Uterus (tissue), 4 donors: ENCODE measurements around the gene TSPAN6. TPM values are rescaled to one million over a fixed set of nuclear protein-coding genes. Genes with fewer than 3 reads are reported as not detected.

ENCODE experiments used
- DNase-seq, 2 donors: peaks; one replicate each; pipeline ENCODE4 v3.0.0-alpha.2; 2019 to 2020
- H3K27ac ChIP-seq, 2 donors: fragments of 200-600 bp; sonication (generic); 1 replicate in 1 of 2; 2 replicates in 1 of 2; pipeline ENCODE4 v1.5.1; 2016 to 2018
- H3K27me3 ChIP-seq, 2 donors: fragments of 200-600 bp; sonication (generic); one replicate each; pipeline ENCODE4 v1.5.1; 2018 to 2019; ENCODE audit warnings: control low read depth in 1 of 2
- H3K36me3 ChIP-seq, 2 donors: fragments of 200-600 bp; sonication (generic); one replicate each; pipeline ENCODE4 v1.5.1; 2019; ENCODE audit warnings: control low read depth in 1 of 2
- H3K4me1 ChIP-seq, 2 donors: fragments of 200-600 bp; sonication (generic); one replicate each; pipeline ENCODE4 v1.5.1; 2018 to 2019; ENCODE audit warnings: control low read depth in 1 of 2
- H3K4me3 ChIP-seq, 2 donors: fragments of 200-600 bp; sonication (generic); 1 replicate in 1 of 2; 2 replicates in 1 of 2; pipeline ENCODE4 v1.5.1; 2018 to 2019; ENCODE audit warnings: mild to moderate bottlenecking in 1 of 2
- H3K9me3 ChIP-seq, 2 donors: fragments of 200-600 bp; sonication (generic); one replicate each; pipeline ENCODE4 v1.5.1; 2019; ENCODE audit warnings: control low read depth in 1 of 2
- CTCF ChIP-seq, 4 experiments: fragments of 200-600 bp in 2 of 4; fragments of 450-650 bp in 2 of 4; sonication (generic) in 2 of 4; IDR thresholded peaks; one replicate each; pipeline ENCODE4 v1.5.1; 2016 to 2019; ENCODE audit warnings: antibody characterized with exemption in 4 of 4, mild to moderate bottlenecking in 2 of 4, moderate library complexity in 1 of 4
- POLR2A ChIP-seq, 2 donors: fragments of 450-650 bp; IDR thresholded peaks; one replicate each; pipeline ENCODE4 v1.6.1; 2016; ENCODE audit warnings: antibody characterized with exemption in 2 of 2, mild to moderate bottlenecking in 1 of 2, moderate library complexity in 1 of 2
- intact Hi-C: fragments of 100-400 bp; cut with DNase I; formaldehyde crosslinking; loops from one replicate; pipeline ENCODE4 v1.15.1; 2023; ENCODE audit warnings: low total_unique reads
- total RNA-seq, 4 donors: library from RNA; depleted of rRNA in 3 of 4; stranded (reverse); fragments of >200 nt in 3 of 4; gene quantifications; one replicate each; pipeline versions ENCODE4 v1.1.0 to v1.2.4, GENCODE V29; 2014 to 2023
- donor health status: DM: yes; HTN: yes; CAD: no.

TSPAN6 gene
- total RNA-seq, result 10 to 100 TPM; 22.3 to 74.8 (median 27.5) TPM

- DNase-seq, result peak; percentile 81 to 83
Observed at GRCh38 chrX:100636321-100636991, at the start of gene TSPAN6. TSPAN6 (minus strand) TSS chrX:100636806; CDS start chrX:100636694, 112 bp downstream.

GRCh38 chrX:100685997-100686305 lies 49.3 kb upstream of the TSPAN6 start:
- Histone ChIP-seq H3K4me3 (no peak overlapping the region), H3K36me3 (no peaks in the 10 kb centered on the region), H3K4me1 (no peaks in the 10 kb centered on the region), H3K27ac (peak overlapping the region; percentile 45 to 57), H3K9me3 (no peaks in the 10 kb centered on the region), H3K27me3 (no peaks in the 10 kb centered on the region)
- intact Hi-C loops, result loop anchor here (5.0 kb wide), 1 partner anchor 81 kb away; no protein-coding TSS in a partner anchor
- TF ChIP-seq POLR2A (IDR thresholded peaks at IDR 0.05) (no peak), CTCF (IDR thresholded peaks at IDR 0.05) (no peak)
- DNase-seq, result no peak

More at GRCh38 chrX:100636321-100636991, at the start of gene TSPAN6:
- Histone ChIP-seq H3K27me3 (no peaks in the 10 kb centered on the region), H3K4me3 (peak within 1 kb of the TSS; percentile 38 to 52), H3K9me3 (no peaks in the 10 kb centered on the region), H3K36me3 (no peaks in the 10 kb centered on the region), H3K27ac (peak within 1 kb of the TSS; percentile 79 to 82), H3K4me1 (no peaks in the 10 kb centered on the region)
- TF ChIP-seq CTCF (IDR thresholded peaks at IDR 0.05) (peak; percentile 39 to 50 (median 44)), POLR2A (IDR thresholded peaks at IDR 0.05) (peak in 1 of 2 donors; percentile 15)
- intact Hi-C loops, result no loop called here

GRCh38 chrX:100685284-100685996 lies 48.8 kb upstream of the TSPAN6 start:
- H3K27me3 ChIP-seq, result no peaks in the 10 kb centered on the region
- H3K4me1 ChIP-seq, result no peaks in the 10 kb centered on the region
- TF ChIP-seq CTCF (IDR thresholded peaks at IDR 0.05) (peak; percentile 71 to 97 (median 88)), POLR2A (IDR thresholded peaks at IDR 0.05) (no peak)
- H3K27ac ChIP-seq, result peak overlapping the region; percentile 45 to 57
- peak; percentile 58 to 82 for DNase-seq
- H3K9me3 ChIP-seq, result no peaks in the 10 kb centered on the region
- no peaks in the 10 kb centered on the region for H3K36me3 ChIP-seq
- intact Hi-C loops, result loop anchor here (5.0 kb wide), 1 partner anchor 82 kb away; no protein-coding TSS in a partner anchor
- no peak overlapping the region for H3K4me3 ChIP-seq

- Histone ChIP-seq H3K27me3 (no peaks in the 10 kb centered on the region), H3K9me3 (no peaks in the 10 kb centered on the region), H3K36me3 (no peaks in the 10 kb centered on the region), H3K4me3 (no peak overlapping the region), H3K4me1 (no peaks in the 10 kb centered on the region), H3K27ac (no peak overlapping the region)
- intact Hi-C loops, result no loop called here
- no peak for DNase-seq
- no peak for TF ChIP-seq CTCF (IDR thresholded peaks at IDR 0.05)
- TF ChIP-seq POLR2A (IDR thresholded peaks at IDR 0.05), result no peak
Observed at GRCh38 chrX:100682939-100683338, 46.3 kb upstream of the TSPAN6 start.

- Histone ChIP-seq H3K4me1 (no peaks in the 10 kb centered on the region), H3K4me3 (no peak overlapping the region), H3K27ac (no peak overlapping the region), H3K9me3 (no peaks in the 10 kb centered on the region), H3K27me3 (no peaks in the 10 kb centered on the region), H3K36me3 (no peaks in the 10 kb centered on the region)
- TF ChIP-seq CTCF (IDR thresholded peaks at IDR 0.05) (no peak), POLR2A (IDR thresholded peaks at IDR 0.05) (no peak)
- intact Hi-C loops, result no loop called here
- DNase-seq, result no peak
Observed at GRCh38 chrX:100681599-100681998, 45.0 kb upstream of the TSPAN6 start.
